Glomerular visceral epithelial cell (primary cell): ENCODE results near the gene CADM2.

ENCODE experiments used
- DNase-seq: peaks from one replicate; pipeline ENCODE4 v3.0.0-alpha.2; 2016; ENCODE audit errors: extremely low spot score

CADM2 gene

GRCh38 chr3:84984429-84984828 lies 25.6 kb downstream of the CADM2 start:
- no peak for DNase-seq

GRCh38 chr3:84985795-84986194 lies 27.0 kb downstream of the CADM2 start:
- DNase-seq, result no peak

GRCh38 chr3:84987706-84988504 lies 29.1 kb downstream of the CADM2 start:
- DNase-seq, result no peak

DNA sequence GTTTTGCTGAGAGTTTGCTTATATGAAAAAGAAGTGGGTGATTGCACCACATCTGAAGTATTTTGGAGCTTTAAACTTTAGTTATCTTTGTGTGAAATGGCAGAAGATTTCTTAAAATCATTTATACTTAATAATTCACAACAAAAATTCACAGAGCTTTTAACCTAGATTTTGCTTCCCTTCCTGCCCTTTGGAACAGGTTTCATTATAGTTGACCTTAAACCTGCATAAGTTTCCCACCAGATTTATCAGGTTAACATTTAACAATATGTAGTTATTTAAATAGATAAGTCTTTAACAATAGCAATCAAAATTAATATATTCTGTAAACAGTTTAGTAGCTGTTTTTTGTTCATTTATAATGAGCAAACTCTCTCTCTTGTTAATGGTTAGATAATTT lies 30.3 kb downstream of the CADM2 start:
- DNase-seq, result no peak

- no peak for DNase-seq
These were observed 32.7 kb downstream of the CADM2 start for GRCh38 chr3:84991422-84991900.

GRCh38 chr3:84993956-84994355 lies 35.2 kb downstream of the CADM2 start:
- no peak for DNase-seq

DNA sequence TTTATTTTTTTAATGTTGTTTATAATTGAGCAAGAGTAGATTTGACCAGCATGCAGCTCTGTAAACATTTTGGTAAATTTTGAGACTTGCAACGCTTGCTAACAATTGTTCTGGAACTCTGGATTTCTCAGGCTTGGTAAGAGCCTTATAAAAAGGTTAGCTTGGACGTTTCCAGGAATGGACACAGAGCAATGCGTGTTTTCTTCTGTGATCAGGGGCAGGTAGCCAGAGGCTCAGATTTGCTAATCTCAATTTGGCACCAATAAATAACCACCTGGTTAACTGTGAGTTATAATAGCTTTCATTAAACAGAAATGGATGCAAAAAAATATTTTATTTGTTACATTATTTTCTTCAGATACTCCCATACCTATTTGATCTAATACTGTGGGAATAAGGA lies 39.8 kb downstream of the CADM2 start:
- DNase-seq, result no peak

GRCh38 chr3:85003479-85003878 lies 44.7 kb downstream of the CADM2 start:
- DNase-seq, result no peak

DNA sequence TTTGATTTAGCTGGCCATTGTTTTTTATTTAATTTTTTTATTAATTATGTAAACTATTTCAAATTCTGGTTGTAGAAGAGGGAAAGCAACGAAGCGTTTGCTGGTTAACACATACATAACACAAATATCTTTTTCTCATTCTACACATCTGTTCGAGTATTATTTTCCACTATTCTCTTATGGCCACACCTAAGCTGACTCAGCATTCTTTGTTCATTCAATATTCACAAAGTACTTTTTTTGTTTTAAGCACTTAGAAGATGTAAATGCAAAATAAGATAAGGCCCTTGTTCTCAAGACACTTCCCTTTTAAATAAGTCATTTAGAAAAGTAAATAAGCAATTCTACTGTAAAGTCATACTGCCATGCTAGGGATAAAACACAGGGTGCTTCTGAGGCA lies 45.4 kb downstream of the CADM2 start:
- DNase-seq, result no peak

DNA sequence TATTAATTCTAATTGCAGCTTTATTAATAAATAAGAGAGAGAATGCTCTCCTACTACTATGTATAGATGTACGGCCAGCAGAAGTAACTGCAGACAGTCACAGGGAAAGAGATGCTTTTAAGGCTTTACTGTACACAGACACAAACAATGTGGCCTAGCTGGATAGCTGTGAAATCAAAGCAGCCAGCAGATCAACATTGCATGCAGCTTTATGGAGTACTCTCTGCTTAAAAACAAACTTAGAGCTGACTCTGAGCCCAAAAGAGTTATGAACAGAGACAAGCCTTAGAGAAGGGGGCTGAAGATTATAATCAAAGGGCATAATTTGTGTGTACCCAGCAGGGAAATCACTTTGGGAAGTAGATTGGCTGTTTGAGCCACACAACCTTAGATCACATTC lies 47.2 kb downstream of the CADM2 start:
- no peak for DNase-seq

DNA sequence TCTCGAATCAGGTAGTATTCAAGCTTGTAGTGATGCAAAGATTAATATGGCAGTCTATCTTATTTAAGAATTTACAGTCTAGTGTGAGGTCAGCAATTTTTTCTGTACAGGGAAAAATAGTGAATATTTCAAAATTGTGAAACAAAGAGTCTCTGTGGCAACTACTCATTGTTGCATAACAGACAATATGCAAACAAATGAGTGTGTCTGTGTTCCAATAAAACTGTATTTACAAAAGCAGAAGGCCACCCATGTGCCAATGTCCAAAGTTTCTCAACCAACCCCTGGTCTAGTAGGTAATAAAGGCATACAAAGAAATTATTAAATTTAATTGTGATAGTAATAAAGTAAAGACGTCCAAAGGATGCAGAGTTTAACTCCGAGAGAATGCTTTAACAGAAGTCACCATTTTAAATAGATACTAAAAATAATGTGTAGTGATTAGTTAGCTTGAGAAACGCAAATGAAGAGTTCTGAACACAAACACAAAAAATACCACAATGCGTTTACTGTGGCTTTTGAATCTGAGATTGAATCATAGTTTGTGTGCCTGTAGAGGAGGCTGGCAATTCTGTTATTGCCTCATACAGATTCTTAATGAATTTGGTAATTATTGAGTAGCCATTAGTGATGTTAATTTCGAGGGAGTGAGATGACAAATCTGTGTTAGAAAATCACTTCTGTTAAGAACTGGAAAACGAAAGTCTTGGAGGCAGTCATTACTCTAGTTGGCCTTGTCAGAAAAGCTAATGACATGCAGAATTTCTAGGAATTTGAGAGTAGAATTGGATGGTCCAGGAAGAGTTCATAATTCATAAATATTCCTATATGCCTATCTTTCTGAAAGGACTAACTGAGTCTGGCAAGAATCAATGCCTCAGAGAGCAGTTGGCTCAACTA lies 48.7 kb downstream of the CADM2 start:
- DNase-seq, result no peak

DNA sequence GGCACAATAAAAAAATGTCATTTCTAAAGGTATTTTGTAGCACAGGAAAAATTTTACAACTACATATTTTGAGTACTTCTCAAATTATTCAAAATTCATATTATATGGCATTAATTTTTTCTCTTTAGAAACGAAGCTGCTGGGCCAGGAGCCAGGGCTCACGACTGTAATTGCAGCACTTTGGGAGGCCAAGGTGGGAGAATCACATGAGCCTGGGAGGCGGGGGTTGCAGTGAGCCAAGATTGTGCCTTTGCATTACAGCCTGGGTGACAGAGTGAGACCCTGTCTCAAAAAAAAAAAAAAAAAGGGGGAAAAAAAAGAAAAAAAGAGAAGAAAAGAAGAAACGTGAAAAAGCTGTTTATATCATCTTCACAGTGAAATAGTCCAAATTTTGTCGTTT lies 62.0 kb downstream of the CADM2 start:
- DNase-seq, result no peak

- no peak for DNase-seq
These were observed 71.3 kb downstream of the CADM2 start for GRCh38 chr3:85030052-85030451.

DNA sequence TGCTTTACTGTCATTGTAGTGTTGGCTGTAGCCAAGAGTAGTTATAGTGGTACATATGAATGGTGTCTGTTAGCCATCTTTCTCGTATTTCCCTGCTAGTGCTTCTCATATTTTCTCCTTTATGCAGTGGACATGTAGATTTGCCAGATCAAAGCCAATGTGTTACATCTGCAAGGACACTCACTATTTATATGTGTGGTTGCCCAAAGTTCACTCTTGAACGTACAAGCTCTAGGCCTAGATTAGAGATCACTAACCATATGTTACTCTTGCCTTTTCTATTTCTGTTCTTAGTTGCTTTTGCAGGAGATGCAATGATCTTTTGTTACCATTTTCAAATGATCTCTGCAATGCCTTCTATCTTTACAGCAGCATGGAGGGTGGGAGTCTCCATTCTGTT lies 78.4 kb downstream of the CADM2 start:
- no peak for DNase-seq

DNA sequence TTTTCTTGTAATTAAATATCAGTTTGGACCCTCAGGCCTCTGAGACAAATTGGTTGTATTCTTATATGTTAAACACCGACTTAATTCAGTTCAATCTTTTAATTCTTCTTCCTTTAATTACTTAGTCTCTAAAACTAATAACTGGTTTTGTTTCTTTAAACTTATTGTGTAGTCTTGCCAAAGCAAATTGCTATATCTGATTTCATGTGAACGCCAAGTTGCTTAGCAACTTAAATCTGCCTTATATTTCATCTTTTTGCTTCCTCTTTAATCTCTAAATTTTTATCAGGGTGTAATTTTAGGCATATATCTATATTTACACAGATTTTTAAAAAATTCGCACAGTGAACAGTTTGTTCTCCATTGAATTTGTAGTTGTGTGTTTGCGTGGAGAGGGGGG lies 82.2 kb downstream of the CADM2 start:
- DNase-seq, result no peak

- no peak for DNase-seq
These were observed 82.8 kb downstream of the CADM2 start for GRCh38 chr3:85041562-85042055.

DNA sequence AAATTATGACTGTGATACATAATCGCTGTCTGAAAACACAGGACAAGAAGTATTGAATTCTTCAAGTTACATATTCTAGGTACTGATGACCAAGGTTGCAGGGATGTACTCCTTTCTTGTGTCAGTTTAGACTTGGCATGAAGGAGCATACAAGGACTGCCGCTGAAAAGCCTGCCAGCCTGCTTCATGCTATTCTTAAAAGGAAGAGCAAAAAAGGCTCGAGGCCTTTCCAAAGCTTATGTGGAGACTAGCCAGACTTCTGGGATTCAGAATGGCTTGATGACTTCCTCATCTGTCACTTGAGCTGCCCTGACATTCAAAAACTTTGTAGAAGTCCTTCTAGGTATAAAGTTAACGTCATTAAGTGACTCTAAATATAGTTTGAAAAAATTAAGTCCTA lies 92.0 kb downstream of the CADM2 start:
- no peak for DNase-seq

GRCh38 chr3:85051786-85052185 lies 93.0 kb downstream of the CADM2 start:
- no peak for DNase-seq

DNA sequence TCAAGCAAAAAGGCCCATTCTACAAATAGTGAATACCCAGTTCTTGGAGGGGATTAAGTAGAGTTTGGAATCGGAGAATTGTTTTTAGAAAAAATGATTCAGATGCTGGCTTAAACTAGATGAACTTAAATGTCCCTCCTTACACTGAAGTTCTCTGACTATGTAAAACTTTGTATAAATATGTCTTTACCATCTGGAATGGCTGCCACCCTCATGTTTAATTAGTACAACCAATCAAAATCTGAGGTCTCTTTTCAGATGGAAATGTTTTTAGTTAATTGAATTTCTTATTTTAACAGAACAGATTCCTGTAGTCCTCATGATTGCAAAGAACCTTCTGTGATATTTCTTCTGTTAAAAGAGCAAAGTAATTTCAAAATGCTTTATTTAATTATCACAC lies 94.8 kb downstream of the CADM2 start:
- no peak for DNase-seq

- DNase-seq, result no peak
These were observed 95.8 kb downstream of the CADM2 start for GRCh38 chr3:85054579-85054978.

GRCh38 chr3:85068911-85069310 lies 110.1 kb downstream of the CADM2 start:
- no peak for DNase-seq

- DNase-seq, result no peak
These were observed 115.2 kb downstream of the CADM2 start for GRCh38 chr3:85074003-85074402.

GRCh38 chr3:85075663-85076062 lies 116.9 kb downstream of the CADM2 start:
- DNase-seq, result no peak
